Neural progenitor cell (in vitro differentiated cells): Measurements from ENCODE around the gene INTS1. TPM values are rescaled to one million over a fixed set of nuclear protein-coding genes. Genes with fewer than 3 reads are reported as not detected.

ENCODE experiments used
- DNase-seq: peaks from one replicate; pipeline ENCODE4 v3.0.0-alpha.2; 2016; ENCODE audit warnings: low spot score
- H2AFZ ChIP-seq: fragments of 200-600 bp; sonication (generic); replicated peaks from 2 replicates; pipeline ENCODE4 v1.6.1; 2016; ENCODE audit warnings: antibody characterized with exemption
- H3F3A ChIP-seq: fragments of 200-600 bp; sonication (generic); 2 replicates; pipeline ENCODE4 v1.6.1; 2016; ENCODE audit warnings: antibody characterized with exemption, low read depth
- H3K27ac ChIP-seq: fragments of 200-600 bp; sonication (generic); 2 replicates; pipeline ENCODE4 v1.5.1; 2016; ENCODE audit warnings: mild to moderate bottlenecking
- H3K27me3 ChIP-seq: fragments of 200-600 bp; sonication (generic); 2 replicates; pipeline ENCODE4 v1.6.1; 2016; ENCODE audit warnings: mild to moderate bottlenecking, moderate library complexity
- H3K36me3 ChIP-seq: fragments of 200-600 bp; sonication (generic); 2 replicates; pipeline ENCODE4 v1.5.1; 2016
- H3K4me1 ChIP-seq: fragments of 200-600 bp; sonication (generic); 2 replicates; pipeline ENCODE4 v1.6.1; 2016; ENCODE audit warnings: mixed run types
- H3K4me2 ChIP-seq: fragments of 200-600 bp; sonication (generic); 2 replicates; pipeline ENCODE4 v1.6.1; 2016
- H3K4me3 ChIP-seq: fragments of 200-600 bp; sonication (generic); 2 replicates; pipeline ENCODE4 v1.5.1; 2016
- H3K79me2 ChIP-seq: fragments of 200-600 bp; sonication (generic); 2 replicates; pipeline ENCODE4 v1.6.1; 2016; ENCODE audit warnings: low read depth
- H3K9ac ChIP-seq: fragments of 200-600 bp; sonication (generic); 2 replicates; pipeline ENCODE4 v1.6.1; 2016
- H3K9me3 ChIP-seq: fragments of 200-600 bp; sonication (generic); 2 replicates; pipeline ENCODE4 v1.5.1; 2016; ENCODE audit warnings: low read depth
- H4K20me1 ChIP-seq: fragments of 200-600 bp; sonication (generic); 2 replicates; pipeline ENCODE4 v1.6.1; 2016; ENCODE audit warnings: low read depth
- H3K27ac Mint-ChIP-seq: 3 replicates; pipeline ENCODE4 v1.8.0; 2021; ENCODE audit warnings: mixed read lengths
- H3K27me3 Mint-ChIP-seq: 2 replicates; pipeline ENCODE4 v1.8.0; 2022; ENCODE audit warnings: low read depth, mild to moderate bottlenecking, inconsistent platforms, moderate library complexity, mixed read lengths; ENCODE audit not compliant: insufficient read depth
- H3K36me3 Mint-ChIP-seq: 3 replicates; pipeline ENCODE4 v1.8.0; 2021; ENCODE audit warnings: mixed read lengths
- H3K4me1 Mint-ChIP-seq: 3 replicates; pipeline ENCODE4 v1.8.0; 2021; ENCODE audit warnings: mixed read lengths
- H3K4me3 Mint-ChIP-seq: 3 replicates; pipeline ENCODE4 v1.8.0; 2021; ENCODE audit warnings: mild to moderate bottlenecking, moderate library complexity, mixed read lengths
- H3K9me3 Mint-ChIP-seq: 3 replicates; pipeline ENCODE4 v1.8.0; 2020; ENCODE audit warnings: mixed read lengths
- CTCF ChIP-seq: fragments of 200-600 bp; sonication (generic); IDR thresholded peaks from 2 replicates; pipeline ENCODE4 v1.5.1; 2017; ENCODE audit warnings: antibody characterized with exemption, mild to moderate bottlenecking
- EZH2 ChIP-seq: fragments of 200-600 bp; sonication (generic); IDR thresholded peaks from 2 replicates; pipeline ENCODE4 v1.6.1; 2017; ENCODE audit warnings: antibody characterized with exemption, mild to moderate bottlenecking, moderate library complexity
- EZH2phosphoT487 ChIP-seq: fragments of 200-600 bp; sonication (generic); IDR thresholded peaks from 2 replicates; pipeline ENCODE4 v1.6.1; 2017; ENCODE audit warnings: antibody characterized with exemption
- total RNA-seq: library from RNA; depleted of rRNA; stranded (reverse); fragments of >200 nt; gene quantifications from 2 replicates; pipeline ENCODE4 v1.2.3, GENCODE V29; 2015; ENCODE audit warnings: low replicate concordance

INTS1 gene
- total RNA-seq, 1 donor from 2014 or later, result 16.5 TPM

DNA sequence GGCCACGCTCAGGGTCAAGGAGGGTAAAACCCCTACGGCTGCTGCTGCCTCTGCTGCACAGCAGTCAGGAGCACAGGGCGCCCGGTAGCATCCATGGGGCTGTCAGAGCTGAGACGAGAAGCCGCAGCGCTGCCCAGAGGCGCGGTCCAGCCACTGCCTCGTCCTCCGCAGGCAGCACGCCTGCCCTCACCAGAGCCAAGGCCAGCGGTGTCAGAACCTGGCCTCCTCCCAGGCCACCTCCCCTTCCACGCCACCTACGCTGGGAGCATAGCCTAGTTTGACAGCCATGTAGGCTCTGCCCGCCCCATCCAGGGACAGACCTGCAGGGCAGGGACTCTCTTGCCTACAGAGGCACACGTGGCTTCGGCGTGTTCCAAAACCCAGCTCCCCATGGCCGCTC lies 16.2 kb downstream of the INTS1 start:
- no peaks in the 10 kb centered on the region for H3K9me3 ChIP-seq
- H3K4me1 Mint-ChIP-seq, result no peaks in the 10 kb centered on the region
- H3K9ac ChIP-seq, result no peak overlapping the region
- H3F3A ChIP-seq, result no peaks in the 10 kb centered on the region
- no peak overlapping the region for H3K27ac Mint-ChIP-seq
- no peak overlapping the region for H3K4me2 ChIP-seq
- DNase-seq, result no peak
- no peaks in the 10 kb centered on the region for H3K27me3 ChIP-seq
- H3K27me3 Mint-ChIP-seq, result peaks cover 6% of the 10 kb centered on the region
- no peaks in the 10 kb centered on the region for H3K4me1 ChIP-seq
- H4K20me1 ChIP-seq, result no peaks in the 10 kb centered on the region
- no peak overlapping the region for H2AFZ ChIP-seq
- H3K4me3 Mint-ChIP-seq, result no peak overlapping the region
- no peak overlapping the region for H3K4me3 ChIP-seq
- TF ChIP-seq CTCF (no peak), EZH2phosphoT487 (no peak), EZH2 (no peak)
- H3K36me3 Mint-ChIP-seq, result peaks cover 14% of the 10 kb centered on the region
- no peaks in the 10 kb centered on the region for H3K36me3 ChIP-seq
- no peak overlapping the region for H3K27ac ChIP-seq
- no peaks in the 10 kb centered on the region for H3K79me2 ChIP-seq
- H3K9me3 Mint-ChIP-seq, result no peaks in the 10 kb centered on the region

DNA sequence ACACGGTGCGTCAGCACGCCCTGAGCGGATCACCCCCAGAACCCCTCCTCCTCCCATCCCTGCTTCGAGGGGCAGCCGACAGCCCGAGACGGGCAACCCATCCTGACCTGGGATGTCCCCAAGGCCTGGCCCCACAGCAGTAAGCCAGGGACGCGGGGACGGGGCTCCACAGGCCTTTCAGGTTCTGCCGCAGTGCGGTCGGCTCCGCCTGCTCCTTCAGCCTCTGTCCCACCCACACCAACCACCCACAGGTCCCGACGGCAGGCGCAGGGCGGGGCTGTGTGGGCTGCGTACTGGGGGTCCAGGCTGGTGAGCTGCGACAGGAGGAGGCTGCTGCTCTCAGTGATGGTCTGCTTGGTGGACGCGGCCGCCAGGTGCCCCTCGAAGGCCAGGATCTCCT lies 16.7 kb downstream of the INTS1 start:
- no peak overlapping the region for H3K4me3 Mint-ChIP-seq
- no peaks in the 10 kb centered on the region for H4K20me1 ChIP-seq
- no peak for DNase-seq
- H3K36me3 Mint-ChIP-seq, result peaks cover 13% of the 10 kb centered on the region
- H3K9me3 Mint-ChIP-seq, result no peaks in the 10 kb centered on the region
- H2AFZ ChIP-seq, result no peak overlapping the region
- no peaks in the 10 kb centered on the region for H3K27me3 ChIP-seq
- H3K27me3 Mint-ChIP-seq, result peaks cover 6% of the 10 kb centered on the region
- H3K27ac Mint-ChIP-seq, result no peak overlapping the region
- no peak overlapping the region for H3K4me2 ChIP-seq
- no peak overlapping the region for H3K4me3 ChIP-seq
- H3K9me3 ChIP-seq, result no peaks in the 10 kb centered on the region
- H3K27ac ChIP-seq, result no peak overlapping the region
- H3K79me2 ChIP-seq, result no peaks in the 10 kb centered on the region
- no peaks in the 10 kb centered on the region for H3K36me3 ChIP-seq
- no peaks in the 10 kb centered on the region for H3F3A ChIP-seq
- H3K4me1 Mint-ChIP-seq, result no peaks in the 10 kb centered on the region
- H3K9ac ChIP-seq, result no peak overlapping the region
- TF ChIP-seq EZH2phosphoT487, result no peak
- H3K4me1 ChIP-seq, result no peaks in the 10 kb centered on the region

DNA sequence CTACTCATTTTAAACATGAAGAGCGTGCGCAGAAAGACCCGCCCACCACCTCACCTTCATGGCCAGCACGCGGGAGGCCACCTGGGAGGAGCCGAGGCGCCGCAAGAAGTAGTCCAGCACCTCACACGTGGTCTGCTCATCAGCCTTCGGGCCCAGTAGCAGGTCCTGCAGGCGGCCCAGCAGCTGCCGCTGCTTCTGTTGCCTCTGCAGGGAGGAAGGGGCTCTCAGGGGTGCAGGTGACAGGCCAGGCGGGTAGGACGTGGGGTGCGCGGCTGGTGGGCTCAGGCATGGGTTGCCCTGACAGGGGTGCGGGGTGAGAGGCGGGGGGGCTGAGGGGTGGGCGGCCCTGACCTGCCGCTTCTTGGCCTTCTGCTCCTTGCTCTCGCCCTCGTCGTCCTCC lies 17.6 kb downstream of the INTS1 start:
- no peak overlapping the region for H3K27ac Mint-ChIP-seq
- Histone ChIP-seq H3K4me3 (no peak overlapping the region), H3K79me2 (no peaks in the 10 kb centered on the region), H3K27ac (no peak overlapping the region), H4K20me1 (no peaks in the 10 kb centered on the region), H3K4me2 (no peak overlapping the region), H3F3A (no peaks in the 10 kb centered on the region), H2AFZ (no peak overlapping the region), H3K27me3 (no peaks in the 10 kb centered on the region), H3K36me3 (no peaks in the 10 kb centered on the region), H3K4me1 (no peaks in the 10 kb centered on the region), H3K9me3 (no peaks in the 10 kb centered on the region), H3K9ac (no peak overlapping the region)
- peaks cover 6% of the 10 kb centered on the region for H3K27me3 Mint-ChIP-seq
- H3K9me3 Mint-ChIP-seq, result no peaks in the 10 kb centered on the region
- H3K36me3 Mint-ChIP-seq, result peaks cover 11% of the 10 kb centered on the region
- no peaks in the 10 kb centered on the region for H3K4me1 Mint-ChIP-seq
- DNase-seq, result no peak
- TF ChIP-seq CTCF (no peak), EZH2 (no peak), EZH2phosphoT487 (no peak)
- H3K4me3 Mint-ChIP-seq, result no peak overlapping the region

- H3K4me1 ChIP-seq, result no peaks in the 10 kb centered on the region
- no peak overlapping the region for H3K27ac ChIP-seq
- no peaks in the 10 kb centered on the region for H3K27me3 ChIP-seq
- no peak overlapping the region for H3K27ac Mint-ChIP-seq
- no peak overlapping the region for H2AFZ ChIP-seq
- H3K36me3 ChIP-seq, result no peaks in the 10 kb centered on the region
- no peaks in the 10 kb centered on the region for H3K9me3 ChIP-seq
- no peak overlapping the region for H3K9ac ChIP-seq
- DNase-seq, result no peak
- H4K20me1 ChIP-seq, result no peaks in the 10 kb centered on the region
- peaks cover 6% of the 10 kb centered on the region for H3K36me3 Mint-ChIP-seq
- H3F3A ChIP-seq, result no peaks in the 10 kb centered on the region
- no peak overlapping the region for H3K4me2 ChIP-seq
- H3K79me2 ChIP-seq, result no peaks in the 10 kb centered on the region
- H3K27me3 Mint-ChIP-seq, result peaks cover 4% of the 10 kb centered on the region
- no peaks in the 10 kb centered on the region for H3K9me3 Mint-ChIP-seq
- H3K4me3 ChIP-seq, result no peak overlapping the region
- TF ChIP-seq EZH2 (no peak), EZH2phosphoT487 (no peak), CTCF (no peak)
- H3K4me1 Mint-ChIP-seq, result no peaks in the 10 kb centered on the region
- no peak overlapping the region for H3K4me3 Mint-ChIP-seq
These were observed 19.0 kb downstream of the INTS1 start for GRCh38 chr7:1485156-1485555.
